HG03066 (cell line): ENCODE data around the gene CYP4V2.
"Not testable (repeated sequence)": the region's sequence is repeated elsewhere in the genome, so short reads cannot be mapped to it uniquely, and the experiment has no call there.

ENCODE experiments used
- ATAC-seq: cut with Tn5 transposase; IDR thresholded peaks from one replicate; pipeline ENCODE4 v1.9.1; 2021; ENCODE audit warnings: low read depth; ENCODE audit not compliant: unreplicated experiment

CYP4V2 gene

GRCh38 chr4:186227221-186227620 is 35.9 kb downstream of the CYP4V2 start, which contains the start of gene KLKB1:
KLKB1 (plus strand) TSS chr4:186227507; CDS start chr4:186228196, 689 bp downstream.
- ATAC-seq, result no peak

GRCh38 chr4:186227744-186228513 is 36.6 kb downstream of the CYP4V2 start:
- no peak for ATAC-seq

DNA sequence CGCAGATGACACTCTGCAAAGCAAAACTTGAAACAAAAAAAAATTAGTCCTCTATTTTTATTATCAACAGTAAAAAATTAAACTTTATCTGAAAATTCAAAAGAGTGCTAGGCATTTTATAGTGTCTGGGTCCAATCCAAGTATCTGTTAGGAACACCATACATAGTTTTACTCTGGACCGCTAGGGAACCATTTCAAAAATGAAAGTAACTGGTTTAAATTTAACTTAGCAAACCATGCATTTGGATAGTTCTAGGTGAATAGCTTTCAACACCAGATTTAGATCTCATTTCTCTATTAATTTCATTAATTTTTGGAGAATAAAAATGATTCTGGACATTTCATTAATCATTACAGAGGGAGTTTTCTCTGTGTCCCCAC is 37.1 kb downstream of the CYP4V2 start:
- ATAC-seq, result no peak

DNA sequence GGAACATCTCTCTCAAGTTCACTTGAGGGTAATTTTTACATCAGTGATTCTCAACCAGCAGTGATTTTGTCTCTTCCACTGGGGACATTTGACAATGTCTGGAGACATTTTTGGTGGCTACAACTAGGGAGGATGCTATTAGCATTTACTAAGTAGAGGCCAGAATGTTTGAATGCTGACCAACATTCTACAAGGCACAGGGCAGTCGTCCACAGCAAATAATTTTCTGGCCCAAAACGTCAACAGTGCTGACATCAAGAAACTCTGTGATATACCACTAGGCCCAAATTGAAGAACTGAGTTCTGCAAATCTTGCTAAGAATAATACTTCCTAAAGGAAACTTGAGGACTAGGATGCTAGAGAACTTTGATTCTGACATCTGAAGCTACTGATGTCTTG is 43.0 kb downstream of the CYP4V2 start:
- no peak for ATAC-seq

DNA sequence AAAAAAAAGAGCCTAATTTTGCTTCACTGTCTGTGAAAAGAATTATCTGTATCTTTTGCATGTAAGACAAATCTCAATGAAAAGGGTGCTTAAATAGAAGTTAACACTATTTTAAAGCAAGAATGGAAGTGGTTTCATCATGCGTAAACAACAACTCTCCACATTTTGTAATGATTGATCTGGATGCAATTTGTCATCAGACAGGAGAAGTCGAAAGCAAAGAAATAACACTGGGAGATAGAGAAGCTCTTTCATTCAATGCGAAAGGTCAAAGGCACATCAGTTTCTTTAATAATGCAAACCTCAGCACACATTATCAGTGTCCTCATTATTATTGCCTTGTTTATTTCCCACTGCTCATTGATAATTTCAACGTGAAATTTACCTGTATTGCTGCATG is 44.8 kb downstream of the CYP4V2 start:
- ATAC-seq, result no peak

GRCh38 chr4:186240452-186240847 is 49.1 kb downstream of the CYP4V2 start:
- no peak for ATAC-seq

DNA sequence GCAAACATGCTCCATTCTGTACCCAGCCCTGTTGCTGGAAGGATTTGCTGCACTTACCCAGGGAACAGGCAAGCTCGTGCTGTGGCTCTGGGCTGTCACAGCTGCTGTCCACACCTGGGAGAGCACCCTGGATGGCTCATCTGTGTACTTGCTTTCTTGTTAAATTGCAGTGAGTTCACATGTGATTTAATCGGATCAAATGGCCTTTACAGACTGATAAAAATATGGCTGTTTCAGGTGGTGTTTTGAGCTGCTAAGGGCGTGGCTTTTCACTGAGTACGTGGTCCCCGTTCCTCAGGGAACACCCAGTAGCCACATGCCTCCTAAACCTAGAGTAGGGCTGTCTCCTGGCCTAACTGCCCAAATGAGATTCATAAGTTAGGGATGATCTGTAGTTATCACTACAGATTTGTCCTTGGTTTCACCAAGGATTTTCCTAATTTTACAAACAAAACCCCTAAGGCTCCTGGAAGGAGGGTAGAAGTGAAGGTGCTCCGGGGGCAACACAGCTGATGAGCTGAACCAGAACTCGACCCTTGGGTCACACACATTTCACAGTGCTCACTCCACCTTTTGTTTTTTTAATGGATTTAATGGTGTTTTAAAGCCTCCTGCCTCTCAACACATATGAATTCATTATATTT is 49.6 kb downstream of the CYP4V2 start:
- no peak for ATAC-seq

DNA sequence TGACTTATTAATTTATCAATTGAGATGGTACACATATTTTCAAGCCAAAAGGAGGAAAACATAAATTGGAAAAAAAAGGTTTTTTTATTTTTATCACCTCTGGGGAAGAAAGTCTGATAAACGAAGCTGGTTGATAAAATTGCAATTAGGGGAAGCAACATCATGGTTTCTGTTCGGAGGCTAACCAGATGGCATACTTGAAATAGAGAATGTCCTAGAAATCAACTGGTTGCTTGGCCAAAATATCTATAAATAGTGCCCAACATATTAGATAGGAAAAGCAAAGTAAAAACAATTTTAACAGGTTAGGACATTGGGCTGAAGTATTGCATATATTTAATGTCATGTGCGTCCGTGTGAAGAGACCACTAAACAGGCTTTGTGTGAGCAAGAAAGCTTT is 50.2 kb downstream of the CYP4V2 start:
- ATAC-seq, result no peak

DNA sequence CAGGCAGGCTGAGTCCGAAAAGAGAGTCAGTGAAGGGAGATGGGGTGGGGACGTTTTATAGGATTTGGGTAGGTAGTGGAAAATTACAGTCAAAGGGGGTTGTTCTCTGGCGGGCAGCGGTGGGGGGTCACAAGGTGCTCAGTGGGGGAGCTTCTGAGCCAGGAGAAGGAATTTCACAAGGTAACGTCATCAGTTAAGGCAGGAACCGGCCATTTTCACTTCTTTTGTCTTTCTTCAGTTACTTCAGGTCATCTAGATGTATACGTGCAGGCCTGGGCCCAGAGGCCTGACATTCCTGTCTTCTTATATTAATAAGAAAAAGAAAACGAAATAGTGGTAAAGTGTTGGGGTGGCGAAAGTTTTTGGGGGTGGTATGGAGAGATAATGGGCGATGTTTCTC is 50.7 kb downstream of the CYP4V2 start:
- not testable (repeated sequence) for ATAC-seq

DNA sequence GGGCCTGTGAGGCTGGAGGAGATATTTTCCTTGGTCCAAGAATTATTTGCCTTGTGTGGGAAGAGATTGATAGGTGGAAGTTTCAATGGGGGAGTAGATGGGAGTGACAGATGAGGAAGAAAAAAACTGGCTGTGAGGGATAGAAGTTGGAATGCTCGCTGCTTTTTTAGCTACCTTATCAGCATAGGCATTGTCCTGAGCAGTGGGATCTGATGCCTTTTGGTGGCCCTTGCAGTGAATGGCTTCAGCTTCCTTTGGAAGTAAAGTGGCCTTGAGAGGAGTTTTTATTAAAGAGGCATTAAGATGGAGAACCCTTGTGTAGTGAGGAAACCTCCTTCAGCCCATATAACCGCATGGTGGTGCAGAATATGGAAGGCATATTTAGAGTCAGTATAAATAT is 52.0 kb downstream of the CYP4V2 start:
- ATAC-seq, result no peak

DNA sequence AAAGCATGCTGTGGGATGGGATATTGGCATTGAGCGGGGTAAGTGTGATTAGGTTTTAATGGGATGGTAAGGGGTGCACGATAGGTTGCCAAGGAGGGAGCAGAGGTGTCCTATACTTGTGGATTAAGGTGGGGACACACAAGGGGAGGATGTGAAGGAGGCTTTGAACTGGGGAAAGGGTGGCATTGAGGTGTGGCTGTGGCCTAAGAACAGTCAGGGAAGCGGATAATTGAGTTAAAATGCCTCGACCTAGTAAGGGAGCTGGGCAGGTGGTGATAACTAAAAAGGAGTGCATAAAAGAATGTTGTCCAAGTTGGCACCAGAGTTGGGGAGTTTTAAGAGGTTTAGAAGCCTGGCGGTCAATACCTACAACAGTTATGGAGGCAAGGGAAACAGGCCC is 53.5 kb downstream of the CYP4V2 start:
- ATAC-seq, result no peak

- ATAC-seq, result not testable (repeated sequence)
Observed at GRCh38 chr4:186247062-186247752, 55.8 kb downstream of the CYP4V2 start.

GRCh38 chr4:186248643-186249042 is 57.3 kb downstream of the CYP4V2 start:
- ATAC-seq, result no peak

DNA sequence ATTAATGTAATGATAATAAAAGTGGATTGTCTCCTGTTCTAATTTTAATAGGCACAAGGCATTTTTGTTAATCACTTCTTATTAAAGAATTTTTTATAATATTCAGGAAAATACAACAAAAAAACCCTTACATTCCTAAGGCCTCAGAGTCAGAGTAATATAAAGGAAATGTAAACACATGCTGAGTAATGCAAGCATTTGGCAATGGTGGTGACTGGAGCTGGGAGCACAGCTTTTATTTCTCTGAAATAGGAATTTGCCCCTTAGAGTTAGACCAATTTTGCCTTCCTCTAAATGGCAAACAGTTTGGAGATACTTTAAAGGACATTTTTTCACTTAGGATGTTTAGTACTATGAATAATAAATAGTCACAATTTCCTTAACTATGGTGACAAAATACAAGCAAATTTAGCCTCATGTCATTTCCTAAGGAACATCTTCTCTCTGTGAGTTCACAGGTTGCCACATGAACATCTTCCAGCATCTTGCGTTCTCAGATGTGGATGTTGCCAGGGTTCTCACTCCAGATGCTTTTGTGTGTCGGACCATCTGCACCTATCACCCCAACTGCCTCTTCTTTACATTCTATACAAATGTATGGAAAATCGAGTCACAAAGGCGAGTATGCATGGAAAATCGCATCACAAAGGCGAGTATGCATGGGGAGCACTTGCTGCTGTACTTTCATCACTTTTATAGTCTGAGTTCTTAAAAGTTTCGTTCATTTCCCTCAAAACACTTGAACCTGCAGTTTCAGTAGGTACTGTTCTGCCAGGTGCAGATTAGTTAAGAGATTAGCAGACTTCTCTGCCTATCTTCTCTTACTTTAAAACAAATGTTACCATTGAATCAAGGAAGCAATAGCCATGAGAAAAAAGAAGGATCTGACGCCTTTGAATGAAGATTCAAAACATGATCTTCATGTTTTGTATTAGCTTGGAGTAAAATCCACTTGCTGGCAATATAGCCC is 58.7 kb downstream of the CYP4V2 start:
- ATAC-seq, result no peak

DNA sequence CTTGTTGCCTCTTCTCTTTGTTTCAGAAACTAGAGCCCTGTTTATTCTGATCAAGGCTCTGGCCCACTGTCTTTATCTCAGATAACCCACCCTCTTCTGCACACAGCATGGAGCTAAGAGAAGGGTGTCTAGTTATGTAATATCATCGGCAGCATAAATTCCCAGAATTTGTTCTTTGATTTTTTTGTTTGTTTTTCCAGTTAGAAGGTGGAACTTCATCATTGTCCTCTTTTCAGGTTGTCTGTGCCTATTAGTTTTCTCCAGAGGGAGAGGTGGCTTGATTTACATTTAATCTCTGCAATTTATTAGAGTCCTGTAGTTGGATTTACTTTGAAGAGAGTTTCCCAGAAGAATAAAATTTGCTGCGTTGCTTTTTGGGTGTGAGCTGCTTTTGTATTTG is 59.4 kb downstream of the CYP4V2 start:
- no peak for ATAC-seq

DNA sequence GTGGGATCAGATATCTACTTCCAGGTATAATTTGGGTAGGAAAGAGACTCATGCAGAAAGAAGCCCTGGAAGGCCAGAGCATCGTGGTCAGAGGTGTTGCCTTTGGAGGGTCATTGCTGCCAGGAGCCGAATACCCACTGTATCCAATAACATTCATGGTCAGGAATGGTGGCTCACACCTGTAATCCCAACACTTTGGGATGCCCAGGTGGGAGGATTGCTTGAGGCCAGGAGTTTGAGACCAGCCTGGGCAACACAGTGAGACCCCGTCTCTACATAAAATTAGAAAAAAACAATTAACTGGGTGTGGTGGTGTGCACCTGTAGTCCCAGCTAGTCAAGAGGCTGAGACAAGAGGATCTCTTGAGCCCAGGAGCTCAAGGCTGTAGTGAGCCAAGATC is 63.8 kb downstream of the CYP4V2 start:
- ATAC-seq, result no peak

DNA sequence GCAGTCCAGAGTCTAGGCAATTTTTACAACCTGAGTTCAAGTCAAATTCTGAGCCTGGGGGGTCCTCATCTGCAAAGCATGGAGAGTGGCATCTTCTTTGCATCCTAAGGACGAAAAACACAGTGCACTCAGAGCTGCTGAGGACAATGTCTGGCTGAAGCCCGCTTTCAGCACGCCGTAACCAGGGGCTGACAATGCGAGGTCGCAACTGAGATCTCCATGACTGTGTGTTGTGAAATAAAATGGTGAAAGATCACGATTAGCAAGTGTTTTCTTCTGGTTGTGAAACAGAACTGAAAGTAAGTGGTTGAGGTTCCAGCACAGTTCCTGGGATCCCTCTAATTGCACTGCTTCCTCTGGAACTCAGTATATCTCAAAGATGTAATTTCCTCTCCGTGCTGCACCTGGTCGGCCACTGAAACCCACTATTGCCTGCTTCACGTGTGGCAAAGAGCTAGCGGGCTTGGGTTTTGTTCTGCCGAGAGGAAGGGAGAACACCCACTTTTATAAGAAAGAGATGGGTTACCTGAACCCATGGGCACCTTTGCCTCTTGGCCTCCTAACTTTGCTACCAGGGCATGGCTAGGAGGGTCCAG is 66.9 kb downstream of the CYP4V2 start:
- no peak for ATAC-seq

DNA sequence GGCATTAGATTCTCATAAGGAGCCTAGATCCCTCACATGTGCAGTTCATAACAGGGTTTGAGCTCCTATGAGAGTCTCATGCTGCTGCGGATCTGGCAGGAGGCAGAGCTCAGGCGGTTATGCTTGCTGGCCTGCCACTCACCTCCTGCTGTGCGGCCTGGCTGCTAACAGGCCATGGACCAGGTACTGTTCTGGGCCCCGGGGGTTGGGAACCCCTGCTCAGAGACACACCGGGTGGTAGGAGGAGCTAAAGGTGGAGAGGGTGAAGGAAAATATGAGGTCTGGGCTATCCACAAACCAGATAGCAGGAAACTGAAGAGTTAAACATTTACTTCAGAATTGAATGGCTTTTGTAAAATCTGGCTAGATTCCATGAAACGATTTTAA is 68.7 kb downstream of the CYP4V2 start:
- no peak for ATAC-seq
